ENCODE measurements around the gene LGI4.

DNA sequence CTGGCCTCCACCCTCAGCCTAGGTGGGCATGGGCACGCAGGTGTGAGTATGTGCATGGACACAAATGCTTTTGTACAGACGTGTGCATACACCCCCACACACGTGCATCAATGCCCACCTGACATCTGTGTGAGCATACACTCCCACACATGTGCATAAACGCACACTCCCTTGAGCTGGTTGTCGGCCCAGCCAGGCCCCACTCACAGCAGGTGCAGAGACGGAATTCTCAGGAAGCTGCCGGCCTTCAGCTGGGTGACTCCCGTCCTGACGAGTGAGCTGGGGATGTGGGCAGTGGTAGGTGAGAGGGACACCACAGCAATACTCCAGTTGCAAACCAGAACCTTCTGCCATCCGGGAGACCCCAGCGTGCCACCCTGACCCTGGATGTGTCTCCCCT, 1.0 kb downstream of the LGI4 start:
- TF ChIP-seq, protein P1, sequence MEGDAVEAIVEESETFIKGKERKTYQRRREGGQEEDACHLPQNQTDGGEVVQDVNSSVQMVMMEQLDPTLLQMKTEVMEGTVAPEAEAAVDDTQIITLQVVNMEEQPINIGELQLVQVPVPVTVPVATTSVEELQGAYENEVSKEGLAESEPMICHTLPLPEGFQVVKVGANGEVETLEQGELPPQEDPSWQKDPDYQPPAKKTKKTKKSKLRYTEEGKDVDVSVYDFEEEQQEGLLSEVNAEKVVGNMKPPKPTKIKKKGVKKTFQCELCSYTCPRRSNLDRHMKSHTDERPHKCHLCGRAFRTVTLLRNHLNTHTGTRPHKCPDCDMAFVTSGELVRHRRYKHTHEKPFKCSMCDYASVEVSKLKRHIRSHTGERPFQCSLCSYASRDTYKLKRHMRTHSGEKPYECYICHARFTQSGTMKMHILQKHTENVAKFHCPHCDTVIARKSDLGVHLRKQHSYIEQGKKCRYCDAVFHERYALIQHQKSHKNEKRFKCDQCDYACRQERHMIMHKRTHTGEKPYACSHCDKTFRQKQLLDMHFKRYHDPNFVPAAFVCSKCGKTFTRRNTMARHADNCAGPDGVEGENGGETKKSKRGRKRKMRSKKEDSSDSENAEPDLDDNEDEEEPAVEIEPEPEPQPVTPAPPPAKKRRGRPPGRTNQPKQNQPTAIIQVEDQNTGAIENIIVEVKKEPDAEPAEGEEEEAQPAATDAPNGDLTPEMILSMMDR (IDR thresholded peaks at IDR 0.05) = no peak
- no peak for TF ChIP-seq POLR2A (IDR thresholded peaks at IDR 0.05)
